GM19238 (cell line): Measurements from ENCODE around the gene RNF151.

ENCODE experiments used
- DNase-seq: peaks from one replicate; pipeline ENCODE4 v3.0.0; 2011; ENCODE audit warnings: low spot score; ENCODE audit not compliant: insufficient read length

Gene RNF151

GRCh38 chr16:1976951-1977874 is 10.6 kb downstream of the RNF151 start:
- DNase-seq = no peak

GRCh38 chr16:1977875-1978268 is 11.2 kb downstream of the RNF151 start:
- DNase-seq = no peak

- DNase-seq = no peak
Measured at GRCh38 chr16:1978476-1979120, 11.9 kb downstream of the RNF151 start.

- DNase-seq = no peak
Measured at GRCh38 chr16:1979271-1980029, 12.8 kb downstream of the RNF151 start.

- DNase-seq = no peak
Measured at GRCh38 chr16:1980030-1980769, 13.5 kb downstream of the RNF151 start.

- no peak for DNase-seq
Measured at GRCh38 chr16:1980770-1981087, 14.1 kb downstream of the RNF151 start.

- no peak for DNase-seq
Measured at GRCh38 chr16:1981398-1981836, 14.8 kb downstream of the RNF151 start, which contains the start of gene NOXO1. NOXO1 (minus strand) TSS chr16:1981469; CDS start chr16:1981179, 290 bp downstream.

- DNase-seq = no peak
Measured at GRCh38 chr16:1982013-1982433, 15.4 kb downstream of the RNF151 start.

- DNase-seq = no peak
Measured at GRCh38 chr16:1982991-1983543, 16.4 kb downstream of the RNF151 start.

GRCh38 chr16:1983544-1984346 is 17.1 kb downstream of the RNF151 start, which contains the start of gene GFER:
GFER (plus strand) TSS chr16:1984193; CDS start chr16:1984219, 26 bp downstream.
- DNase-seq = peak; percentile 98

GRCh38 chr16:1984347-1985225 is 17.9 kb downstream of the RNF151 start:
- DNase-seq = no peak

- DNase-seq = no peak
Measured at GRCh38 chr16:1985466-1986150, 19.0 kb downstream of the RNF151 start.

GRCh38 chr16:1987198-1987597 is 20.5 kb downstream of the RNF151 start:
- DNase-seq = no peak

- no peak for DNase-seq
Measured at GRCh38 chr16:1989209-1990100, 22.8 kb downstream of the RNF151 start, which contains the start of gene SYNGR3. SYNGR3 (plus strand) TSS chr16:1989970; CDS start chr16:1990103, 133 bp downstream.

GRCh38 chr16:1990101-1990350 is 23.4 kb downstream of the RNF151 start:
- no peak for DNase-seq

- DNase-seq = no peak
Measured at GRCh38 chr16:1990351-1991134, 23.9 kb downstream of the RNF151 start.

- DNase-seq = peak; percentile 76
Measured at GRCh38 chr16:1991135-1991551, 24.5 kb downstream of the RNF151 start.
